ENCODE results near the gene GDAP1L1.

DNA sequence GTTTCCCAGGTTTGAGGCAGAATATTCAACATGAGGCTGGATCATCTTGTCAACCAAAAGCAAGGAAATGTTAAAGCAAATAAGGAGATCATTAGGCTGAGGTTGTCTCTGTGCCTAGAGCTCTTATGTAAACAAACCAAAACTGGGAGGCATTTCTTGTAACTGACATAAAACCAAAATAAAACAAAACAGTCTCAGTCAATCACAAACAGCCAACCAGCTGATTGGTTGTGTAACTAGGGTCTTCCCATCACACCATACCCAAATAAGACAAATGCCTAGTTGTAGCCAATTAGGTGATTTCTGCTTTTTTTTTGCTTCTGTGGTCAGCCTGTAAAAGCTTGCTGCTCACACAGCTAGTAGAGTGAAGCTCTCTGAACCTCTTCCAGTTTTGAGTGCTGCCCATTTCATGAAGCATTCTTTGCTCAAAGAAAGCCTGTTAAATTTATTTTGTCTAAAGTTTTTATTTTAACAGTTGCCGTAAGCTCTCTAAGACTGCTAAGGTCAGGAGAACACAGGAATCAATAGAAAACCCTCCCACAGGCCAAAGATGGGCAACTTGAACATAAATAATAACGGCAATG is 72.8 kb downstream of the GDAP1L1 start:
- TF ChIP-seq, protein P1, sequence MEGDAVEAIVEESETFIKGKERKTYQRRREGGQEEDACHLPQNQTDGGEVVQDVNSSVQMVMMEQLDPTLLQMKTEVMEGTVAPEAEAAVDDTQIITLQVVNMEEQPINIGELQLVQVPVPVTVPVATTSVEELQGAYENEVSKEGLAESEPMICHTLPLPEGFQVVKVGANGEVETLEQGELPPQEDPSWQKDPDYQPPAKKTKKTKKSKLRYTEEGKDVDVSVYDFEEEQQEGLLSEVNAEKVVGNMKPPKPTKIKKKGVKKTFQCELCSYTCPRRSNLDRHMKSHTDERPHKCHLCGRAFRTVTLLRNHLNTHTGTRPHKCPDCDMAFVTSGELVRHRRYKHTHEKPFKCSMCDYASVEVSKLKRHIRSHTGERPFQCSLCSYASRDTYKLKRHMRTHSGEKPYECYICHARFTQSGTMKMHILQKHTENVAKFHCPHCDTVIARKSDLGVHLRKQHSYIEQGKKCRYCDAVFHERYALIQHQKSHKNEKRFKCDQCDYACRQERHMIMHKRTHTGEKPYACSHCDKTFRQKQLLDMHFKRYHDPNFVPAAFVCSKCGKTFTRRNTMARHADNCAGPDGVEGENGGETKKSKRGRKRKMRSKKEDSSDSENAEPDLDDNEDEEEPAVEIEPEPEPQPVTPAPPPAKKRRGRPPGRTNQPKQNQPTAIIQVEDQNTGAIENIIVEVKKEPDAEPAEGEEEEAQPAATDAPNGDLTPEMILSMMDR (IDR thresholded peaks at IDR 0.05), result no peak
- TF ChIP-seq EZH2phosphoT487 (IDR thresholded peaks at IDR 0.05) (no peak), EZH2 (IDR thresholded peaks at IDR 0.05) (no peak)

All from neural progenitor cell (in vitro differentiated cells).